DOHH2 (cell line): ENCODE data around the gene ARHGAP40.

Experiments
- EZH2phosphoT487 ChIP-seq: fragments of 200-600 bp; sonication (generic); IDR thresholded peaks from 2 replicates; pipeline ENCODE4 v1.6.1; 2017; ENCODE audit warnings: borderline replicate concordance, mild to moderate bottlenecking, antibody characterized with exemption, low read length, moderate library complexity, mixed read lengths
- TF ChIP-seq, protein P1 (sequence below): fragments of 200-600 bp; sonication (generic); IDR thresholded peaks from one replicate; pipeline ENCODE4 v1.5.1; 2014; ENCODE audit warnings: antibody characterized with exemption, mild to moderate bottlenecking, low read depth, low read length; ENCODE audit not compliant: poor library complexity, severe bottlenecking

DNA sequence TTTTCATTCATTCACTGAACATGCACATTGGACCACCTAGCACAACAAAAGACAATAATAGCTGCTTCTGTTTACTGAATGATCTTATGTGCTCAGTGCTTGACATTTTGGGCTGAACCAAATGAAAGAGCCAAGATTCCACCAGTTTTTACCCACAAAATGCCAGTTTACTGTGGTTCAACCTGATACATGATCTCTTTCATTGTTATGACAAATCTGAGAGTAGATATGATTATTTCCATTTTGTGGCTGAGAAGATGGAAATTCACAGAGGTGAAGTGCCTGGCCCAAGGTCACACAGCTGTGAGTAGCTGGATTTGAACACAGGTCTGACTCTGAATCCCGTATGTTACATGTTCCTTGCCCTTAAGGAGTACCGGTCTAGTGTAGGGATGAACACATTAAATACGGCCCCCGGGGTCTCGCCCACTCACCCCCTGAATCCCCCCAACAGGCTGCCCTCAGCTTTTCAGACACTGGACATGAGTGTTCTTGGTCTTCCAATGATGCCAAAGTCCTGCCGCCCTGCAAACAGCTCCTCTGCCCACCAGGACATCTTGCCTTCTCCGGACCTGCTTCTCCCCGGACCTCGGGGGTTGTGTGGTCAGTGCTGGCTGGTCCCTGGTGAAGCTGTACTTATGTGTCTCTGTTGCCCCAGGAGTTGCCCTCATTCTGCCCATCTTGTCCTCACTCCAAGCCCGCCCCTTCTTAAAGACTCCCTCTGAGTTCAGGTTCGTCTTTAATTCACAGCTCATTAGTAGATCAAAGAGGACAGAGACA lies 64.1 kb downstream of the ARHGAP40 start:
- TF ChIP-seq, protein P1, sequence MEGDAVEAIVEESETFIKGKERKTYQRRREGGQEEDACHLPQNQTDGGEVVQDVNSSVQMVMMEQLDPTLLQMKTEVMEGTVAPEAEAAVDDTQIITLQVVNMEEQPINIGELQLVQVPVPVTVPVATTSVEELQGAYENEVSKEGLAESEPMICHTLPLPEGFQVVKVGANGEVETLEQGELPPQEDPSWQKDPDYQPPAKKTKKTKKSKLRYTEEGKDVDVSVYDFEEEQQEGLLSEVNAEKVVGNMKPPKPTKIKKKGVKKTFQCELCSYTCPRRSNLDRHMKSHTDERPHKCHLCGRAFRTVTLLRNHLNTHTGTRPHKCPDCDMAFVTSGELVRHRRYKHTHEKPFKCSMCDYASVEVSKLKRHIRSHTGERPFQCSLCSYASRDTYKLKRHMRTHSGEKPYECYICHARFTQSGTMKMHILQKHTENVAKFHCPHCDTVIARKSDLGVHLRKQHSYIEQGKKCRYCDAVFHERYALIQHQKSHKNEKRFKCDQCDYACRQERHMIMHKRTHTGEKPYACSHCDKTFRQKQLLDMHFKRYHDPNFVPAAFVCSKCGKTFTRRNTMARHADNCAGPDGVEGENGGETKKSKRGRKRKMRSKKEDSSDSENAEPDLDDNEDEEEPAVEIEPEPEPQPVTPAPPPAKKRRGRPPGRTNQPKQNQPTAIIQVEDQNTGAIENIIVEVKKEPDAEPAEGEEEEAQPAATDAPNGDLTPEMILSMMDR = no peak
- no peak for TF ChIP-seq EZH2phosphoT487
